GM12878 (cell line): ENCODE measurements around the gene CHD1L.

Source experiments
- CHD4 ChIP-seq: fragments of 200-600 bp; sonication (generic); IDR thresholded peaks from 2 replicates; pipeline ENCODE4 v1.6.1; 2016; ENCODE audit warnings: mild to moderate bottlenecking
- EGR1 ChIP-seq, 2 experiments: IDR thresholded peaks; 1 replicate in 1 of 2; 2 replicates in 1 of 2; pipeline ENCODE4 v1.6.1; 2011 to 2012; ENCODE audit warnings: low read depth in 2 of 2, low read length in 2 of 2, borderline replicate concordance in 1 of 2, mild to moderate bottlenecking in 1 of 2, moderate library complexity in 1 of 2
- EP300 ChIP-seq, 2 experiments: fragments of 150-350 bp in 1 of 2; IDR thresholded peaks; 2 replicates each; pipeline ENCODE4 v1.6.1; 2011 to 2012; ENCODE audit warnings: low read depth in 2 of 2, low read length in 2 of 2, borderline replicate concordance in 1 of 2, improper control_type of control experiment in 1 of 2, inconsistent platforms in 1 of 2; ENCODE audit not compliant: control insufficient read depth in 1 of 2
- MXI1 ChIP-seq: fragments of 150-350 bp; IDR thresholded peaks from 2 replicates; pipeline ENCODE4 v1.6.1; 2011; ENCODE audit warnings: low read depth, mild to moderate bottlenecking, inconsistent platforms, low read length, improper control_type of control experiment
- POLR2A ChIP-seq: IDR thresholded peaks from 2 replicates; pipeline ENCODE4 v1.6.1; 2011; ENCODE audit warnings: low read depth, mild to moderate bottlenecking, low read length
- POLR2AphosphoS5 ChIP-seq: IDR thresholded peaks from 2 replicates; pipeline ENCODE4 v1.6.1; 2011; ENCODE audit warnings: mild to moderate bottlenecking, low read length, inconsistent platforms
- SP1 ChIP-seq: IDR thresholded peaks from one replicate; pipeline ENCODE4 v1.6.1; 2011; ENCODE audit warnings: low read depth, low read length
- TF ChIP-seq, protein P1 (sequence below): IDR thresholded peaks from 2 replicates; pipeline ENCODE4 v1.6.1; 2012; ENCODE audit warnings: improper control_type of control experiment, low read depth, low read length; ENCODE audit not compliant: insufficient replicate concordance

DNA sequence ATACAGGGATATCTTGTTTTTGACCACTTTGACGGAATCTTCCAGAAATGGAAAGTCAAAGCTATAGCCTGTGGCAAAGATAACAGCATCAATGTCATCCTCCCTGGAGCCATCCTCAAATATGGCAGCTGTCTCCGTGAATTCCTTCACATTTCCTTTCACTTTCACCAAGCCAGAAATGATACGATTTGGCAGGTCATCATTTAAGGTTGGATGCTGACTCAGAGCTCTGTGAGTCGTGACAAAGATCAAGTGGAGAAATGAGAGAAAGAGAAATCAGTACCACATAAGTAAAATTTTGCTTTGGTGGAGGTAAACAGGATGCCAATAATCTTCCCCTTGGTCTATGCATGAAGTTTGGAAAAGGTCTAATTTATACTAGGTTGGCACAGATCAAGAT, 41.2 kb upstream of the CHD1L start:
- TF ChIP-seq, protein P1, sequence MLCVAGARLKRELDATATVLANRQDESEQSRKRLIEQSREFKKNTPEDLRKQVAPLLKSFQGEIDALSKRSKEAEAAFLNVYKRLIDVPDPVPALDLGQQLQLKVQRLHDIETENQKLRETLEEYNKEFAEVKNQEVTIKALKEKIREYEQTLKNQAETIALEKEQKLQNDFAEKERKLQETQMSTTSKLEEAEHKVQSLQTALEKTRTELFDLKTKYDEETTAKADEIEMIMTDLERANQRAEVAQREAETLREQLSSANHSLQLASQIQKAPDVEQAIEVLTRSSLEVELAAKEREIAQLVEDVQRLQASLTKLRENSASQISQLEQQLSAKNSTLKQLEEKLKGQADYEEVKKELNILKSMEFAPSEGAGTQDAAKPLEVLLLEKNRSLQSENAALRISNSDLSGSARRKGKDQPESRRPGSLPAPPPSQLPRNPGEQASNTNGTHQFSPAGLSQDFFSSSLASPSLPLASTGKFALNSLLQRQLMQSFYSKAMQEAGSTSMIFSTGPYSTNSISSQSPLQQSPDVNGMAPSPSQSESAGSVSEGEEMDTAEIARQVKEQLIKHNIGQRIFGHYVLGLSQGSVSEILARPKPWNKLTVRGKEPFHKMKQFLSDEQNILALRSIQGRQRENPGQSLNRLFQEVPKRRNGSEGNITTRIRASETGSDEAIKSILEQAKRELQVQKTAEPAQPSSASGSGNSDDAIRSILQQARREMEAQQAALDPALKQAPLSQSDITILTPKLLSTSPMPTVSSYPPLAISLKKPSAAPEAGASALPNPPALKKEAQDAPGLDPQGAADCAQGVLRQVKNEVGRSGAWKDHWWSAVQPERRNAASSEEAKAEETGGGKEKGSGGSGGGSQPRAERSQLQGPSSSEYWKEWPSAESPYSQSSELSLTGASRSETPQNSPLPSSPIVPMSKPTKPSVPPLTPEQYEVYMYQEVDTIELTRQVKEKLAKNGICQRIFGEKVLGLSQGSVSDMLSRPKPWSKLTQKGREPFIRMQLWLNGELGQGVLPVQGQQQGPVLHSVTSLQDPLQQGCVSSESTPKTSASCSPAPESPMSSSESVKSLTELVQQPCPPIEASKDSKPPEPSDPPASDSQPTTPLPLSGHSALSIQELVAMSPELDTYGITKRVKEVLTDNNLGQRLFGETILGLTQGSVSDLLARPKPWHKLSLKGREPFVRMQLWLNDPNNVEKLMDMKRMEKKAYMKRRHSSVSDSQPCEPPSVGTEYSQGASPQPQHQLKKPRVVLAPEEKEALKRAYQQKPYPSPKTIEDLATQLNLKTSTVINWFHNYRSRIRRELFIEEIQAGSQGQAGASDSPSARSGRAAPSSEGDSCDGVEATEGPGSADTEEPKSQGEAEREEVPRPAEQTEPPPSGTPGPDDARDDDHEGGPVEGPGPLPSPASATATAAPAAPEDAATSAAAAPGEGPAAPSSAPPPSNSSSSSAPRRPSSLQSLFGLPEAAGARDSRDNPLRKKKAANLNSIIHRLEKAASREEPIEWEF = no peak
- TF ChIP-seq CHD4 (no peak), SP1 (no peak), POLR2AphosphoS5 (no peak), EGR1 (IDR thresholded peaks at IDR 0.05; ENCODE audit: borderline replicate concordance in 1 of 2, low read depth in 2 of 2, low read length in 2 of 2) (no peak), MXI1 (no peak), EP300 (IDR thresholded peaks at IDR 0.05; ENCODE audit: borderline replicate concordance in 1 of 2, control insufficient read depth in 1 of 2, low read depth in 2 of 2, low read length in 2 of 2) (no peak), POLR2A (no peak)
